C4-2B (cell line): ENCODE results near the gene ALG12.

Experiments
- H3K27ac ChIP-seq: fragments of 450-650 bp; 2 replicates; pipeline ENCODE4 v1.5.1; 2017
- ZFX ChIP-seq: fragments of 450-650 bp; IDR thresholded peaks from 2 replicates; pipeline ENCODE4 v1.6.1; 2017
- TF ChIP-seq, protein P1 (sequence below): fragments of 450-650 bp; conservative IDR thresholded peaks from 2 replicates; pipeline ENCODE4 v1.5.1; 2017; ENCODE audit warnings: mild to moderate bottlenecking

Gene ALG12

DNA sequence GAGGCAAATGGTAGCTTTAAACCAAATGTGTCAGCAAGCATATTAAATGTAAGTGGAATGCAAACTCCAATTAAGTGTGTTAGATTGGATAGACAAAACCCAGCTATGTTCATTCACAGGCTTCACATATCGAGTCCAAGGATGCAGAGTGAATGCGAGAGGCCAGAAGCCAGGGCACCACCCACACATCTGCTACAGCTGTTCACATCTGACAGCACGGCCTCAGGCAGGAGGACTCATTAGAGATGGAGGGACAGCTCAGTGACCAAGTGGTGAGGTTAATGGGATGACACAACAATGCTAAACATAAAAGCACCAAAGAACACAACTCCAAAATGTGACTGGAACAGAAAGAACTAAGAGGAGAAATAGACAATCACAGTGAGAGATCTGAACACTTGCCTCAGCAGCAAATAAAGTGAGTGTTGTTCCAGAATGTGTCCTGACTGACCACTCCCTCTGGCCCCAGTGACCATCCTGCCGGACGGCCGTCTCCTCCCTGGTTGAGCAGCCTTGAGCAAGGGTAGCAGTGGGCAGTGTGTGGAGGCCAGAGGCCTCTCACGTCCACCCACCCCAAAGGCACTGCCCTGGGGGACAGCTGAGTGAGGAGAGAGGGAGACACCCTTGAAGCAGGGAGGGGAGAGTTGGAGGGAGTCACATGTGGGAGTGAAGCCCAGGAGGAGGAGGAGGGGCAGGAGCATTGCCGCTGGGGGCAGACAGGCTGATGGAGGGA, 23.8 kb downstream of the ALG12 start:
- no peak overlapping the region for H3K27ac ChIP-seq
- TF ChIP-seq ZFX = no peak
- TF ChIP-seq, protein P1, sequence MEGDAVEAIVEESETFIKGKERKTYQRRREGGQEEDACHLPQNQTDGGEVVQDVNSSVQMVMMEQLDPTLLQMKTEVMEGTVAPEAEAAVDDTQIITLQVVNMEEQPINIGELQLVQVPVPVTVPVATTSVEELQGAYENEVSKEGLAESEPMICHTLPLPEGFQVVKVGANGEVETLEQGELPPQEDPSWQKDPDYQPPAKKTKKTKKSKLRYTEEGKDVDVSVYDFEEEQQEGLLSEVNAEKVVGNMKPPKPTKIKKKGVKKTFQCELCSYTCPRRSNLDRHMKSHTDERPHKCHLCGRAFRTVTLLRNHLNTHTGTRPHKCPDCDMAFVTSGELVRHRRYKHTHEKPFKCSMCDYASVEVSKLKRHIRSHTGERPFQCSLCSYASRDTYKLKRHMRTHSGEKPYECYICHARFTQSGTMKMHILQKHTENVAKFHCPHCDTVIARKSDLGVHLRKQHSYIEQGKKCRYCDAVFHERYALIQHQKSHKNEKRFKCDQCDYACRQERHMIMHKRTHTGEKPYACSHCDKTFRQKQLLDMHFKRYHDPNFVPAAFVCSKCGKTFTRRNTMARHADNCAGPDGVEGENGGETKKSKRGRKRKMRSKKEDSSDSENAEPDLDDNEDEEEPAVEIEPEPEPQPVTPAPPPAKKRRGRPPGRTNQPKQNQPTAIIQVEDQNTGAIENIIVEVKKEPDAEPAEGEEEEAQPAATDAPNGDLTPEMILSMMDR = no peak

DNA sequence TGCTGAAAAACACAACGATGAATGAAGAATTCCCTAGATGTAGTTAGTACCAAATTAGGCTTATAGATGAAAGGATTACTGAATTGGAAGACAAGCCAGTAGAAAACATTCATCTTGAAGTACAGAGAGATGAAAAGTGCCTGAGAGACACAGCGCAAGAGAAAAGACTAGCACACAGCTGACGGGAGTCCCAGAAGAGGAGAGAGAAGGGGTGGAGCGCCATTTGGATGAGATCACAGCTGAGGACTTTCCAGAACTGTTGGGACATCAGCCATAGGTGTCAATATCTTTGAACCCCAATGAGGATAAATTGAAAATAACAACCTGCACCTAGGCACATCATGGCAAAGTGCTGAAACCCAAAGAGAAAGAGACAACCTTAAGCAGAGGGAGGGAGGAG, 25.2 kb downstream of the ALG12 start:
- H3K27ac ChIP-seq = no peak overlapping the region
- TF ChIP-seq ZFX = no peak
- TF ChIP-seq, protein P1 = no peak

DNA sequence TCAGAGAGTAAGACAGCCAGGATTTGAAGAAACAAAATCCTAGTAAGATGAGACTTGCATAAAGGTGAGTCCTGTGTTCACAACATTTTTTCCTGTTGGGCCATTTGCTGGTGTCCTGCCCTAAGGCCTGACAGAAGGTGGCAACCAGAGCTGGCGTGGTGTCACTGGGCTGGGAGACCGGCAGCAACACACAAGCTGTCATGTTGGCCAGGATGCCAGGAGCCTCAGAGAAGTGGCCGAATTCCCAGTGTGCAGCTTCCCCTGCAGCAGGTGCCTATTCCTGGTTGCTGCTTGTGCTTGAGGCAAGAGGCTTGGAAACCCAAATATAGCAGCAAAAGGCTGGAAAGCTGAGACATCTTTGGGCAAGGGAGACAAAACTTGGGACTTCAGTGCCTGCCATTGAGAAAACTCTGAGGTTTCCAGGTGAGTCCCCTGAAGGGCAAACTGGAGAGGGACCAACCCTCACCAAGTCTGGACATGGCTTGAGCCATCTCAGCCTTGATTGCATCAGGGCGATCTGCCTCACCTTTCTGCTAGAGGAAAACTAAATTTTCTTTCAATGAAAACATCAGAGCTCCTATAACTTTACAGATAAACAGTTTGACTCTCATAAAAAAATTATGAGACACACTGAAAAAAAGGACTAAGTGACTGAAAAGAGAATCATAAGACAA, 25.9 kb downstream of the ALG12 start:
- H3K27ac ChIP-seq = no peak overlapping the region
- TF ChIP-seq, protein P1 = no peak
- no peak for TF ChIP-seq ZFX

DNA sequence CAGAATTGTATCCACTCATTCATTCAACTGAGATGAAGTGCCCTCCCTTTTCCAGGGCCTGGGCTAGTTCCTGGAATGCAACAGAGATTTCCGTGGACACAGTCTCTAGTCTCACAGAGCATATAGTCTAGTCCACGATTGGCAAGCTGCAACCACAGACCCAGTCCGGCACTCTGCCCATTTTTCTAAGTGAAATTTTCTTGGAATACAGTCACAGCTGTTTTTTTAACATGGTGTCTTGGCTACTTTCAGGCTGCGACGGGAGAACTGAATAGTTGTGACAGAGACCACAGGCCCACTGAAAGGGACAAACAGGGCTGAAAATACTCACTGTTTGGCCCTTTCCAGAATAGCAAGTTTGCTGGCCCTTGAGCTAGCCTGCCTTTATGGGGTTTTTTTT, 29.2 kb downstream of the ALG12 start:
- TF ChIP-seq, protein P1 = no peak
- no peak overlapping the region for H3K27ac ChIP-seq

DNA sequence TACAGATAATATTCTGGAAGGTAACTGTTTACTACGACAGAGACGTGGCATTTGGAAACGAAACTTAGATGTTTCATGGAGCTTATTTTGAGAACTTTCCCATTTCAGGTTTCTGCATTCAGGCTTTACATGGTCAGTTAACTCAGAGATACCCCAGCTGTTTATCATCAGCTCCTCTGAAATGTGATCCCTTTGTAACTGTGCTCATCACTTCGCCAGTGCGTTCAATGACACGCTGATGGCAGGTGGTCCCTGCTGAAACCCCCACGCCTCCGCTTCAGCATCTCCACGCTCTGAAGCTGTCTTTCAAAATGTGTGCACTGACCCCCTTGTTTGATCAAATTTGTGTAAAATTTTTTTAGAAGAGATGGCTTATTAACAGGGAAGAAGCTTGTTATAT, 30.5 kb downstream of the ALG12 start:
- H3K27ac ChIP-seq = no peak overlapping the region
- TF ChIP-seq, protein P1 = no peak
- TF ChIP-seq ZFX = no peak

DNA sequence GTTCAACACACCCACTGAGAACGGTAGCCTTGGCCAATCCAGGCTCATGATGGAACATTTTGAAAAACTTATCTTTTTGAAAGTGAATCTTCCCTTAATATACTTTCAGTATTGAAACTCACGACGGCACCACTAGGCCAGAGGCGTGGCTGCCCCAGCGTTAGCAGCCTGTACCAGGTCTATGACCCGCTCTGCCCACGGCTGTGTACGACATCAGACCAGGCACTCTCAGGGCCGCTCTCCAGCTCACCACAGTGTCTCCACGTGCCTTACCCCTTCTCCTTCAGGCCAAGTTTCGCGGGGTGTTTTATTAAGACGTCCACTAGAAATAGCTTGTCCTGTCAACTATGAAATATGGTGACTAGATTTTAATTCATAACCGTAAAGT, 31.2 kb downstream of the ALG12 start:
- no peak overlapping the region for H3K27ac ChIP-seq
- TF ChIP-seq, protein P1 = no peak
- no peak for TF ChIP-seq ZFX

DNA sequence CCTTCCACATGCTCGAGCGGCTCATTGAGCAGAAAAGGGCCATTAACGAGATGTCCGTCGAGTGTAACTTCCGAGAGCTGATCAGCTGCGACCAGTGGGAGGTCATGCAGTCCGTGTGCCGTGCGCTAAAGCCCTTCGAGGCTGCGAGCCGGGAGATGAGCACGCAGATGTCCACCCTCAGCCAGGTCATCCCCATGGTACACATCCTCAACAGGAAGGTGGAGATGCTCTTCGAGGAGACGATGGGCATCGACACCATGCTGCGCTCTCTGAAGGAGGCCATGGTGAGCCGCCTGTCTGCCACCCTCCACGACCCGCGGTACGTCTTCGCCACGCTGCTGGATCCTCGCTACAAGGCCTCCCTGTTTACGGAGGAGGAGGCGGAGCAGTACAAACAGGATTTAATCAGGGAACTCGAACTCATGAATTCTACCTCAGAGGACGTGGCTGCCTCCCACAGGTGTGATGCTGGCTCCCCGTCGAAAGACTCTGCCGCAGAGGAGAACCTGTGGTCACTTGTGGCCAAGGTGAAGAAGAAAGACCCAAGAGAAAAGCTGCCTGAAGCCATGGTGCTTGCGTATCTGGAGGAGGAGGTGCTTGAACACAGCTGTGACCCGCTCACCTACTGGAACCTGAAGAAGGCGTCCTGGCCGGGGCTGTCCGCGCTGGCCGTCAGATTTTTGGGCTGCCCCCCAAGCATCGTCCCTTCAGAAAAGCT, 31.7 kb downstream of the ALG12 start:
- no peak overlapping the region for H3K27ac ChIP-seq

More for the DNA sequence above, 31.7 kb downstream of the ALG12 start:
- TF ChIP-seq, protein P1 = no peak
- TF ChIP-seq ZFX = no peak
